CD4-positive, alpha-beta memory T cell (primary cell): ENCODE data around the gene CD180. TPM values are rescaled to one million over a fixed set of nuclear protein-coding genes. Genes with fewer than 3 reads are reported as not detected.

ENCODE experiments used
- CTCF ChIA-PET: fragments of 350-600 bp; sonication (Branson Sonifier 250); formaldehyde crosslinking; loops from one replicate; lab custom pipeline; 2021; ENCODE audit warnings: inconsistent platforms; ENCODE audit not compliant: partially characterized antibody; lab: Charles Lee
- POLR2A ChIA-PET: fragments of 350-600 bp; sonication (Branson Sonifier 250); formaldehyde crosslinking; loops from one replicate; lab custom pipeline; 2021; ENCODE audit not compliant: partially characterized antibody; lab: Charles Lee
- DNase-seq, 5 donors: peaks; one replicate each; pipeline versions ENCODE4 v3.0.0 to v3.0.0-alpha.2; 2020 to 2022; ENCODE audit warnings: mixed read lengths in 1 of 5
- H3K27ac ChIP-seq: one replicate; pipeline ENCODE4 v1.7.0; 2013; ENCODE audit warnings: low read depth, low read length
- H3K27me3 ChIP-seq: 2 replicates; pipeline ENCODE4 v1.7.0; 2013; ENCODE audit warnings: mild to moderate bottlenecking, low read length, moderate library complexity; ENCODE audit not compliant: insufficient read depth
- H3K36me3 ChIP-seq: 2 replicates; pipeline ENCODE4 v1.7.0; 2013; ENCODE audit warnings: mild to moderate bottlenecking, low read length, moderate library complexity; ENCODE audit not compliant: insufficient read depth
- H3K4me1 ChIP-seq: 2 replicates; pipeline ENCODE4 v1.7.0; 2013; ENCODE audit warnings: mild to moderate bottlenecking, low read length, moderate library complexity; ENCODE audit not compliant: insufficient read depth
- H3K4me3 ChIP-seq, 2 donors: one replicate each; pipeline ENCODE4 v1.7.0; 2013; ENCODE audit warnings: low read length in 2 of 2, mild to moderate bottlenecking in 1 of 2
- H3K9me3 ChIP-seq, 2 donors: one replicate each; pipeline ENCODE4 v1.7.0; 2013; ENCODE audit warnings: low read length in 2 of 2, control low read depth in 1 of 2; ENCODE audit not compliant: control insufficient read depth in 1 of 2
- H3K27ac Mint-ChIP-seq, 7 donors: one replicate each; pipeline ENCODE4 v1.8.0; 2020 to 2021; ENCODE audit warnings: mixed read lengths in 7 of 7, mild to moderate bottlenecking in 6 of 7, inconsistent platforms in 3 of 7, moderate library complexity in 3 of 7
- H3K27me3 Mint-ChIP-seq, 2 donors: one replicate each; pipeline ENCODE4 v1.8.0; 2020 to 2021; ENCODE audit warnings: mixed read lengths in 2 of 2
- H3K36me3 Mint-ChIP-seq, 2 donors: one replicate each; pipeline ENCODE4 v1.8.0; 2020 to 2021; ENCODE audit warnings: mixed read lengths in 2 of 2, inconsistent platforms in 1 of 2, mild to moderate bottlenecking in 1 of 2
- H3K4me1 Mint-ChIP-seq, 4 donors: one replicate each; pipeline ENCODE4 v1.8.0; 2020 to 2021; ENCODE audit warnings: mixed read lengths in 4 of 4, mild to moderate bottlenecking in 1 of 4
- H3K4me3 Mint-ChIP-seq, 8 donors: one replicate each; pipeline ENCODE4 v1.8.0; 2020 to 2021; ENCODE audit warnings: mixed read lengths in 8 of 8, mild to moderate bottlenecking in 7 of 8, moderate library complexity in 6 of 8, inconsistent platforms in 3 of 8
- H3K9me3 Mint-ChIP-seq, 8 donors: one replicate each; pipeline ENCODE4 v1.8.0; 2020 to 2021; ENCODE audit warnings: mixed read lengths in 8 of 8, mild to moderate bottlenecking in 5 of 8, inconsistent platforms in 3 of 8, moderate library complexity in 1 of 8
- intact Hi-C: fragments of 100-400 bp; cut with micrococcal nuclease; formaldehyde crosslinking; loops from one replicate; pipeline ENCODE4 v1.15.1; 2023
- polyA plus RNA-seq, 2 donors: library from polyadenylated mRNA; unstranded; fragments of 300-500 nt; fragmentation: Illumina TruSeq; gene quantifications; one replicate each; pipeline ENCODE4 v1.2.3, GENCODE V29; 2021
- total RNA-seq, 2 experiments: library from RNA; stranded (reverse); gene quantifications; one replicate each; pipeline ENCODE4 v1.2.3, GENCODE V29; 2021

CD180 gene
- total RNA-seq (under 1 TPM; 0.50 to 0.52 TPM), polyA plus RNA-seq (under 1 TPM in 1 of 2 donors, not detected in 1; 0.25 TPM)

GRCh38 chr5:67196537-67197059 is at the start of gene CD180:
TSS of gene CD180 (minus strand) at chr5:67196799. CDS start at chr5:67196641, 158 bp downstream.
- Mint-ChIP-seq H3K27me3 (no peaks in the 10 kb centered on the region), H3K4me3 (peak within 1 kb of the TSS in 3 of 8 donors; percentile 29 to 56 (median 43)), H3K4me1 (peaks cover 17 to 60% (median 36%) of the 10 kb centered on the region in 4 donors), H3K36me3 (peaks cover 3 to 8% of the 10 kb centered on the region in 2 donors), H3K9me3 (peaks cover 0 to 20% (median 10%) of the 10 kb centered on the region in 8 donors), H3K27ac (peak within 1 kb of the TSS in 4 of 7 donors; percentile 17 to 72 (median 57))
- H3K36me3 ChIP-seq, result no peaks in the 10 kb centered on the region
- H3K9me3 ChIP-seq, result peaks cover 0 to 5% of the 10 kb centered on the region in 2 donors
- H3K27me3 ChIP-seq, result no peaks in the 10 kb centered on the region
- H3K4me3 ChIP-seq, result no peak within 1 kb of the TSS
- POLR2A ChIA-PET, result interaction anchor here (1.4 to 17.3 kb wide), 3 partner anchors 7 to 33 kb away, joined by 4 to 703 read pairs (median 9); no protein-coding TSS in a partner anchor
- peaks cover 24% of the 10 kb centered on the region for H3K4me1 ChIP-seq
- DNase-seq, result no peak
- intact Hi-C loops, result no loop called here
- H3K27ac ChIP-seq, result no peak within 1 kb of the TSS
- CTCF ChIA-PET, result interaction anchor here (29.6 kb wide), 1 partner anchor 34 kb away, joined by 851 read pairs; no protein-coding TSS in a partner anchor

GRCh38 chr5:67246108-67246507 is 49.5 kb upstream of the CD180 start:
- H3K36me3 Mint-ChIP-seq, result no peaks in the 10 kb centered on the region
- H3K9me3 ChIP-seq, result no peaks in the 10 kb centered on the region
- H3K4me3 ChIP-seq, result no peak overlapping the region
- H3K4me3 Mint-ChIP-seq, result no peak overlapping the region
- H3K27ac Mint-ChIP-seq, result no peak overlapping the region
- H3K4me1 ChIP-seq, result peaks cover 18% of the 10 kb centered on the region
- peaks cover 0 to 3% (median 0%) of the 10 kb centered on the region in 8 donors for H3K9me3 Mint-ChIP-seq
- intact Hi-C loops, result loop anchor here (1.0 to 10.0 kb wide), 8 partner anchors 149 to 1761 kb away; no protein-coding TSS in a partner anchor
- no peak overlapping the region for H3K27ac ChIP-seq
- H3K27me3 ChIP-seq, result no peaks in the 10 kb centered on the region
- H3K36me3 ChIP-seq, result no peaks in the 10 kb centered on the region
- ChIA-PET POLR2A (interaction anchor here (0.7 to 1.9 kb wide), 7 partner anchors 28 to 1188 kb away, joined by 3 to 7 read pairs (median 3); partner anchors contain the start of gene PIK3R1), CTCF (interaction anchor here (0.6 to 6.4 kb wide), 47 partner anchors 9 to 1761 kb away, joined by 3 to 84 read pairs (median 4); no protein-coding TSS in a partner anchor)
- peaks cover 8 to 20% (median 11%) of the 10 kb centered on the region in 4 donors for H3K4me1 Mint-ChIP-seq
- peak in 4 of 5 donors; percentile 60 to 67 (median 64) for DNase-seq
- H3K27me3 Mint-ChIP-seq, result peaks cover 0 to 1% of the 10 kb centered on the region in 2 donors

- H3K27me3 ChIP-seq, result no peaks in the 10 kb centered on the region
Observed at GRCh38 chr5:67245259-67245846, 48.8 kb upstream of the CD180 start.

GRCh38 chr5:67244345-67244793 is 47.8 kb upstream of the CD180 start:
- Mint-ChIP-seq H3K27me3 (peaks cover 0 to 3% of the 10 kb centered on the region in 2 donors), H3K27ac (peak overlapping the region in 2 of 7 donors; percentile 12 to 46), H3K36me3 (no peaks in the 10 kb centered on the region), H3K9me3 (peaks cover 0 to under 1% (median 0%) of the 10 kb centered on the region in 8 donors), H3K4me1 (peaks cover 8 to 20% (median 11%) of the 10 kb centered on the region in 4 donors), H3K4me3 (no peak overlapping the region)
- CTCF ChIA-PET, result interaction anchor here (1.3 to 6.4 kb wide), 5 partner anchors 12 to 1007 kb away, joined by 3 to 84 read pairs (median 20); no protein-coding TSS in a partner anchor
- H3K4me3 ChIP-seq, result no peak overlapping the region
- no peaks in the 10 kb centered on the region for H3K27me3 ChIP-seq
- peaks cover 18% of the 10 kb centered on the region for H3K4me1 ChIP-seq
- intact Hi-C loops, result loop anchor here (10.0 kb wide), 1 partner anchor 270 kb away; no protein-coding TSS in a partner anchor
- no peak overlapping the region for H3K27ac ChIP-seq
- no peak for DNase-seq
- POLR2A ChIA-PET, result interaction anchor here (0.9 to 1.8 kb wide), 2 partner anchors 23 to 37 kb away, joined by 3 to 4 read pairs; no protein-coding TSS in a partner anchor
- no peaks in the 10 kb centered on the region for H3K9me3 ChIP-seq
- no peaks in the 10 kb centered on the region for H3K36me3 ChIP-seq

More at GRCh38 chr5:67245259-67245846, 48.8 kb upstream of the CD180 start:
- H3K27ac Mint-ChIP-seq, result peak overlapping the region in 3 of 7 donors; percentile 51 to 76 (median 66)
- CTCF ChIA-PET, result interaction anchor here (0.6 to 6.4 kb wide), 33 partner anchors 10 to 1762 kb away, joined by 3 to 84 read pairs (median 4); no protein-coding TSS in a partner anchor
- H3K27ac ChIP-seq, result no peak overlapping the region
- H3K9me3 ChIP-seq, result no peaks in the 10 kb centered on the region
- intact Hi-C loops, result loop anchor here (5.0 to 10.0 kb wide), 2 partner anchors 269 to 1042 kb away; no protein-coding TSS in a partner anchor
- H3K36me3 Mint-ChIP-seq, result no peaks in the 10 kb centered on the region
- H3K36me3 ChIP-seq, result no peaks in the 10 kb centered on the region
- peak overlapping the region in 1 of 8 donors; percentile 49 for H3K4me3 Mint-ChIP-seq
- peaks cover 0 to 3% (median 0%) of the 10 kb centered on the region in 8 donors for H3K9me3 Mint-ChIP-seq
- DNase-seq, result no peak
- H3K27me3 Mint-ChIP-seq, result peaks cover 0 to 3% of the 10 kb centered on the region in 2 donors
- H3K4me1 Mint-ChIP-seq, result peaks cover 8 to 20% (median 11%) of the 10 kb centered on the region in 4 donors
- peaks cover 18% of the 10 kb centered on the region for H3K4me1 ChIP-seq
- POLR2A ChIA-PET, result interaction anchor here (0.7 to 1.9 kb wide), 6 partner anchors 24 to 1035 kb away, joined by 3 to 4 read pairs (median 4); no protein-coding TSS in a partner anchor
- H3K4me3 ChIP-seq, result no peak overlapping the region

- ChIA-PET CTCF (interaction anchor here (1.4 to 6.4 kb wide), 4 partner anchors 11 to 1007 kb away, joined by 3 to 84 read pairs (median 23); no protein-coding TSS in a partner anchor), POLR2A (interaction anchor here (0.9 to 1.8 kb wide), 2 partner anchors 22 to 37 kb away, joined by 3 to 4 read pairs; no protein-coding TSS in a partner anchor)
- no peak overlapping the region for H3K27ac Mint-ChIP-seq
- H3K27me3 ChIP-seq, result no peaks in the 10 kb centered on the region
- H3K36me3 ChIP-seq, result no peaks in the 10 kb centered on the region
- H3K4me3 Mint-ChIP-seq, result no peak overlapping the region
- peaks cover 8 to 17% (median 11%) of the 10 kb centered on the region in 4 donors for H3K4me1 Mint-ChIP-seq
- DNase-seq, result no peak
- H3K27me3 Mint-ChIP-seq, result peaks cover 0 to 3% of the 10 kb centered on the region in 2 donors
- no peak overlapping the region for H3K27ac ChIP-seq
- H3K36me3 Mint-ChIP-seq, result no peaks in the 10 kb centered on the region
- no peak overlapping the region for H3K4me3 ChIP-seq
- intact Hi-C loops, result loop anchor here (10.0 kb wide), 1 partner anchor 271 kb away; no protein-coding TSS in a partner anchor
- H3K9me3 Mint-ChIP-seq, result no peaks in the 10 kb centered on the region
- H3K9me3 ChIP-seq, result no peaks in the 10 kb centered on the region
- peaks cover 18% of the 10 kb centered on the region for H3K4me1 ChIP-seq
Observed at GRCh38 chr5:67243944-67244343, 47.3 kb upstream of the CD180 start.

GRCh38 chr5:67243349-67243748 is 46.8 kb upstream of the CD180 start:
- no peak overlapping the region for H3K27ac ChIP-seq
- Mint-ChIP-seq H3K36me3 (no peaks in the 10 kb centered on the region), H3K4me1 (peaks cover 3 to 11% (median 6%) of the 10 kb centered on the region in 4 donors), H3K27me3 (peaks cover 0 to 1% of the 10 kb centered on the region in 2 donors), H3K27ac (peak overlapping the region in 1 of 7 donors; percentile 57), H3K9me3 (no peaks in the 10 kb centered on the region), H3K4me3 (no peak overlapping the region)
- H3K4me3 ChIP-seq, result no peak overlapping the region
- intact Hi-C loops, result loop anchor here (10.0 kb wide), 1 partner anchor 271 kb away; no protein-coding TSS in a partner anchor
- POLR2A ChIA-PET, result interaction anchor here (0.7 to 0.9 kb wide), 2 partner anchors 36 to 1037 kb away, joined by 3 read pairs; no protein-coding TSS in a partner anchor
- no peaks in the 10 kb centered on the region for H3K36me3 ChIP-seq
- H3K9me3 ChIP-seq, result no peaks in the 10 kb centered on the region
- H3K27me3 ChIP-seq, result no peaks in the 10 kb centered on the region
- CTCF ChIA-PET, result interaction anchor here (0.9 to 6.4 kb wide), 4 partner anchors 33 to 1013 kb away, joined by 3 to 84 read pairs (median 4); no protein-coding TSS in a partner anchor
- DNase-seq, result no peak
- peaks cover 12% of the 10 kb centered on the region for H3K4me1 ChIP-seq
